SU-DHL-6 (cell line): Measurements from ENCODE around the gene LHFPL4.

Experiments used
- H2AFZ ChIP-seq: fragments of 200-600 bp; sonication (generic); 2 replicates; pipeline ENCODE4 v1.6.1; 2014; ENCODE audit warnings: low read depth, mild to moderate bottlenecking, moderate library complexity, mixed read lengths, antibody characterized with exemption, low read length; ENCODE audit not compliant: severe bottlenecking
- H3F3A ChIP-seq: fragments of 200-600 bp; shearing (Covaris generic); 2 replicates; pipeline ENCODE4 v1.6.0; 2016; ENCODE audit warnings: antibody characterized with exemption, mild to moderate bottlenecking; ENCODE audit not compliant: insufficient read depth
- H3K27ac ChIP-seq: fragments of 200-600 bp; sonication (generic); 2 replicates; pipeline ENCODE4 v1.5.1; 2016; ENCODE audit warnings: low read depth, mild to moderate bottlenecking, low read length, moderate library complexity, mixed read lengths
- H3K27me3 ChIP-seq: fragments of 200-600 bp; sonication (generic), shearing (Covaris generic); 2 replicates; pipeline ENCODE4 v1.6.0; 2014; ENCODE audit warnings: mild to moderate bottlenecking, low read length
- H3K36me3 ChIP-seq: fragments of 200-600 bp; sonication (generic); 2 replicates; pipeline ENCODE4 v1.6.1; 2014; ENCODE audit warnings: mild to moderate bottlenecking, low read length, mixed read lengths
- H3K4me2 ChIP-seq: fragments of 300-600, 200-600 bp; shearing (Covaris generic), sonication (generic); 2 replicates; pipeline ENCODE4 v1.6.0; 2014; ENCODE audit warnings: low read length, low read depth, mild to moderate bottlenecking; ENCODE audit not compliant: poor library complexity, severe bottlenecking
- H3K4me3 ChIP-seq: fragments of 200-600 bp; sonication (generic); 2 replicates; pipeline ENCODE4 v1.5.1; 2014; ENCODE audit warnings: antibody characterized with exemption, low read length, mild to moderate bottlenecking, mixed read lengths; ENCODE audit not compliant: insufficient read depth, poor library complexity, severe bottlenecking
- H3K79me2 ChIP-seq: fragments of 200-600 bp; sonication (generic); 2 replicates; pipeline ENCODE4 v1.6.1; 2014; ENCODE audit warnings: mild to moderate bottlenecking, low read length, moderate library complexity; ENCODE audit not compliant: insufficient read depth
- H3K9ac ChIP-seq: fragments of 200-600 bp; sonication (generic); 2 replicates; pipeline ENCODE4 v1.7.0; 2014; ENCODE audit warnings: mild to moderate bottlenecking, low read length
- H3K9me2 ChIP-seq: fragments of 200-600 bp; sonication (generic); replicated peaks from 2 replicates; pipeline ENCODE4 v1.6.1; 2014; ENCODE audit warnings: low read length; ENCODE audit not compliant: insufficient read depth
- H3K9me3 ChIP-seq: fragments of 200-600 bp; sonication (generic); 2 replicates; pipeline ENCODE4 v1.6.1; 2014; ENCODE audit warnings: low read length, mixed read lengths; ENCODE audit not compliant: insufficient read depth
- H4K20me1 ChIP-seq: fragments of 200-600 bp; sonication (generic); 2 replicates; pipeline ENCODE4 v1.6.1; 2014; ENCODE audit warnings: low read depth, mild to moderate bottlenecking, antibody characterized with exemption, low read length, moderate library complexity, mixed read lengths
- EZH2phosphoT487 ChIP-seq: fragments of 200-600 bp; sonication (generic), shearing (Covaris generic); conservative IDR thresholded peaks from 2 replicates; pipeline ENCODE4 v1.6.1; 2018; ENCODE audit warnings: mild to moderate bottlenecking, antibody characterized with exemption, low read length, moderate library complexity, mixed read lengths
- TF ChIP-seq, protein P1 (sequence below): fragments of 200-600 bp; sonication (generic); IDR thresholded peaks from one replicate; pipeline ENCODE4 v1.5.1; 2017; ENCODE audit warnings: antibody characterized with exemption, mild to moderate bottlenecking, low read length, moderate library complexity; ENCODE audit not compliant: insufficient read depth, poor library complexity, severe bottlenecking

Gene LHFPL4

DNA sequence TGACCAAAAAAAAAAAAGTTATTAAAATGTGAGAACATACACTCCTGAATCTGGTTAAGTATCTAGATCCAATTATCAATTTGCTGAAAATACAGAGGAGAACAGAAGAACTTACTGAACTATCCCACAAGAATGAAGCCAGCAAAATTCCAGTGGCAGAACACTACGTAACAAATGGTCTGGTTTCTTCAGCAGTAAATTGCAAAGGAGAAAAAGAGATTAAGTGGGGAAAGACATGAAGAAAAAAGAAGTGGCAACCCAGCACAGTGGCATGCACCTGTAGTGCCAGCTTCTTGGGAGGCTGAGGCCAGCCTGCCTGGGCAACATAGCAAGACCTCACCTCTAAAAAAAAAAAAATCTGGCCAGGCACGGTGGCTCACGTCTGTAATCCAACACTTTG lies 62.1 kb downstream of the LHFPL4 start:
- Histone ChIP-seq H4K20me1 (no peaks in the 10 kb centered on the region), H3K9me2 (no peaks in the 10 kb centered on the region), H3K9me3 (no peaks in the 10 kb centered on the region), H3K4me3 (no peak overlapping the region), H3K36me3 (no peaks in the 10 kb centered on the region), H2AFZ (no peak overlapping the region), H3K79me2 (no peaks in the 10 kb centered on the region), H3K27me3 (no peaks in the 10 kb centered on the region), H3K9ac (no peak overlapping the region), H3F3A (peaks cover 6% of the 10 kb centered on the region; the same call in 1 of the 2 replicates), H3K4me2 (no peak overlapping the region), H3K27ac (no peak overlapping the region)
- TF ChIP-seq, protein P1, sequence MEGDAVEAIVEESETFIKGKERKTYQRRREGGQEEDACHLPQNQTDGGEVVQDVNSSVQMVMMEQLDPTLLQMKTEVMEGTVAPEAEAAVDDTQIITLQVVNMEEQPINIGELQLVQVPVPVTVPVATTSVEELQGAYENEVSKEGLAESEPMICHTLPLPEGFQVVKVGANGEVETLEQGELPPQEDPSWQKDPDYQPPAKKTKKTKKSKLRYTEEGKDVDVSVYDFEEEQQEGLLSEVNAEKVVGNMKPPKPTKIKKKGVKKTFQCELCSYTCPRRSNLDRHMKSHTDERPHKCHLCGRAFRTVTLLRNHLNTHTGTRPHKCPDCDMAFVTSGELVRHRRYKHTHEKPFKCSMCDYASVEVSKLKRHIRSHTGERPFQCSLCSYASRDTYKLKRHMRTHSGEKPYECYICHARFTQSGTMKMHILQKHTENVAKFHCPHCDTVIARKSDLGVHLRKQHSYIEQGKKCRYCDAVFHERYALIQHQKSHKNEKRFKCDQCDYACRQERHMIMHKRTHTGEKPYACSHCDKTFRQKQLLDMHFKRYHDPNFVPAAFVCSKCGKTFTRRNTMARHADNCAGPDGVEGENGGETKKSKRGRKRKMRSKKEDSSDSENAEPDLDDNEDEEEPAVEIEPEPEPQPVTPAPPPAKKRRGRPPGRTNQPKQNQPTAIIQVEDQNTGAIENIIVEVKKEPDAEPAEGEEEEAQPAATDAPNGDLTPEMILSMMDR = no peak
- no peak for TF ChIP-seq EZH2phosphoT487

DNA sequence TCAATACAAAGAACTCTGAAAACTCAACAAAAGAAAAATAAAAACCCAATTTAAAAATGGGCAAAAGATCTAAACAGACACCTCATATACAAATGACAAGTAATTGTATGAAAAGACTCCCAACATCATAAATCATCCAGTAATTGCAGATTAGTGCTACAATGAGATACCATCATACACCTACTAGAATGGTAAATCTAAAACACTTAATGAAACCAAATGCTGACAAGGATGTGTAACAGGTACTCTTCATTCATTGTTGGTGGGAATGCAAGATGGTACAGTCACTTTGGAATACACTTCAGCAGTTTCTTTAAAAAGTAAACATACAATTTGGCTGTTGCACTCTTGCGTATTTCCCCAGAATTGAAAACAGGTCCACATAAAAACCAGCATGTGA lies 68.4 kb downstream of the LHFPL4 start:
- peaks cover 8% of the 10 kb centered on the region for H3K36me3 ChIP-seq
- no peak for TF ChIP-seq EZH2phosphoT487
- TF ChIP-seq, protein P1 = no peak
- peaks cover 7% of the 10 kb centered on the region; the same call in 1 of the 2 replicates for H3F3A ChIP-seq
- no peaks in the 10 kb centered on the region for H4K20me1 ChIP-seq
- H3K4me3 ChIP-seq = no peak overlapping the region
- no peaks in the 10 kb centered on the region for H3K9me3 ChIP-seq
- no peaks in the 10 kb centered on the region for H3K27me3 ChIP-seq
- no peaks in the 10 kb centered on the region for H3K9me2 ChIP-seq
- H2AFZ ChIP-seq = no peak overlapping the region
- no peak overlapping the region for H3K9ac ChIP-seq
- no peak overlapping the region for H3K27ac ChIP-seq
- no peaks in the 10 kb centered on the region for H3K79me2 ChIP-seq
- no peak overlapping the region for H3K4me2 ChIP-seq

DNA sequence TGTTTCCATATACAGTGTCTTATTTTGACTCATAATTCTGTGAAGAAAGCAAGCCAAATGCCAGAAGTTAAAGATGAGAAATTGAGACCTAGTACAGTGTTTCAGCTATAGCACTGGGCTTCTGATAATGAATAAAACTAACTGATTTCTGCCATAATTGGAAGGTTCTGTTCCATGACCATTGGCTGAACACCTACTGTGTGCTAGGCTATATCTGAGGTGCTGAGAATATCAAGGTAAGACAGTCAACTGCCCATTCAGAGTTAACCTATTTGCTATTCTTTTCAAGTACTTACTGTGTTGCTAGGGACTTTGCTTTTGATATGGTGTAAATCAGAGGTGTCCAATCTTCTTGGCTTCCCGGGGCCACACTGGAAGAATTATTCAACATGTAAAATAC lies 73.4 kb downstream of the LHFPL4 start:
- no peaks in the 10 kb centered on the region for H3K9me2 ChIP-seq
- no peaks in the 10 kb centered on the region for H3K27me3 ChIP-seq

More for the DNA sequence above, 73.4 kb downstream of the LHFPL4 start:
- Histone ChIP-seq H3K4me3 (no peak overlapping the region), H3K9me3 (no peaks in the 10 kb centered on the region), H3F3A (peaks cover 4% of the 10 kb centered on the region; the same call in 1 of the 2 replicates), H3K27ac (no peak overlapping the region), H4K20me1 (no peaks in the 10 kb centered on the region), H3K36me3 (peaks cover 30% of the 10 kb centered on the region), H2AFZ (no peak overlapping the region), H3K79me2 (no peaks in the 10 kb centered on the region), H3K9ac (no peak overlapping the region), H3K4me2 (no peak overlapping the region)
- TF ChIP-seq, protein P1 = no peak
- TF ChIP-seq EZH2phosphoT487 = no peak
